CD4-positive, alpha-beta T cell (primary cell): Measurements from ENCODE around the gene DAD1. TPM values are rescaled to one million over a fixed set of nuclear protein-coding genes. Genes with fewer than 3 reads are reported as not detected.

Experiments
- ATAC-seq: fragments of 200-7000 bp; cut with Tn5 transposase; one replicate; pipeline ENCODE4 v1.10.0; 2022; ENCODE audit warnings: mild to moderate bottlenecking; ENCODE audit not compliant: poor library complexity
- CTCF ChIA-PET: fragments of 350-600 bp; sonication (Branson Sonifier 250); formaldehyde crosslinking; loops from one replicate; lab custom pipeline; 2021; ENCODE audit warnings: antibody characterized with exemption, inconsistent platforms; lab: Charles Lee
- POLR2A ChIA-PET: fragments of 350-600 bp; sonication (Branson Sonifier 250); formaldehyde crosslinking; loops from one replicate; lab custom pipeline; 2021; ENCODE audit warnings: antibody characterized with exemption, inconsistent platforms; lab: Charles Lee
- DNase-seq, 14 experiments: peaks; one replicate each; pipeline ENCODE4 v3.0.0-alpha.2; 2013 to 2020; ENCODE audit warnings: mixed read lengths in 2 of 14
- H3K27ac ChIP-seq, 2 donors: one replicate each; pipeline versions ENCODE4 v1.5.1 to v1.7.0; 2013; ENCODE audit warnings: low read length in 2 of 2, low read depth in 1 of 2, mild to moderate bottlenecking in 1 of 2
- H3K27me3 ChIP-seq, 2 experiments: 1 replicate in 1 of 2; 2 replicates in 1 of 2; pipeline versions ENCODE4 v1.6.1 to v1.7.0; 2013; ENCODE audit warnings: low read length in 2 of 2, control low read depth in 1 of 2, mild to moderate bottlenecking in 1 of 2, moderate library complexity in 1 of 2; ENCODE audit not compliant: insufficient read depth in 2 of 2, control insufficient read depth in 1 of 2
- H3K36me3 ChIP-seq: one replicate; pipeline ENCODE4 v1.6.1; 2013; ENCODE audit warnings: low read length, control low read depth; ENCODE audit not compliant: insufficient read depth
- H3K4me1 ChIP-seq: one replicate; pipeline ENCODE4 v1.6.1; 2013; ENCODE audit warnings: low read length, control low read depth; ENCODE audit not compliant: insufficient read depth
- H3K4me3 ChIP-seq: one replicate; pipeline ENCODE4 v1.5.1; 2013; ENCODE audit warnings: mild to moderate bottlenecking, low read length, moderate library complexity
- H3K9me3 ChIP-seq, 2 experiments: 1 replicate in 1 of 2; 2 replicates in 1 of 2; pipeline versions ENCODE4 v1.6.1 to v1.7.0; 2013; ENCODE audit warnings: low read length in 2 of 2, mild to moderate bottlenecking in 2 of 2, control low read depth in 1 of 2, moderate library complexity in 1 of 2; ENCODE audit not compliant: control insufficient read depth in 1 of 2, insufficient read depth in 1 of 2
- H3K27ac Mint-ChIP-seq: one replicate; pipeline ENCODE4 v1.8.0; 2020; ENCODE audit warnings: mixed read lengths
- H3K27me3 Mint-ChIP-seq: one replicate; pipeline ENCODE4 v1.8.0; 2021; ENCODE audit warnings: mixed read lengths
- H3K36me3 Mint-ChIP-seq: one replicate; pipeline ENCODE4 v1.8.0; 2021; ENCODE audit warnings: low read depth, mixed read lengths
- H3K4me1 Mint-ChIP-seq: one replicate; pipeline ENCODE4 v1.8.0; 2021; ENCODE audit warnings: low read depth, mixed read lengths
- H3K4me3 Mint-ChIP-seq: one replicate; pipeline ENCODE4 v1.8.0; 2020; ENCODE audit warnings: mild to moderate bottlenecking, mixed read lengths
- H3K9me3 Mint-ChIP-seq: one replicate; pipeline ENCODE4 v1.8.0; 2020; ENCODE audit warnings: mixed read lengths
- CTCF ChIP-seq: fragments of 200-600 bp; IDR thresholded peaks from one replicate; pipeline ENCODE4 v1.8.0; 2022; ENCODE audit warnings: antibody characterized with exemption, mild to moderate bottlenecking
- intact Hi-C, 2 experiments: fragments of 100-400 bp; cut with DNase I in 1 of 2; cut with micrococcal nuclease in 1 of 2; formaldehyde crosslinking; loops; one replicate each; pipeline versions ENCODE4 v1.15.1 to v1.9.0; 2023 to 2025; cut with DNase I, micrococcal nuclease
- total RNA-seq, 174 experiments: library from RNA in 2 of 174; stranded (reverse) in 2 of 174; gene quantifications; one replicate each; pipeline ENCODE4 v1.2.3 and lab custom pipeline; 2021 to 2026

Gene DAD1
- total RNA-seq, 2 experiments from 2014 or later = 41.8 to 44.1 TPM

GRCh38 chr14:22572562-22573058 lies 16.4 kb downstream of the DAD1 start:
- intact Hi-C loops = loop anchor here (5.0 kb wide), 2 partner anchors 485 to 655 kb away; partner anchors contain the start of gene CDH24 (in 2 of the 2)
- Mint-ChIP-seq H3K27me3 (no peaks in the 10 kb centered on the region), H3K27ac (no peak overlapping the region), H3K36me3 (peaks cover 68% of the 10 kb centered on the region), H3K9me3 (no peaks in the 10 kb centered on the region), H3K4me1 (peaks cover 64% of the 10 kb centered on the region), H3K4me3 (no peak overlapping the region)
- ATAC-seq = no peak
- Histone ChIP-seq H3K9me3 (no peaks in the 10 kb centered on the region), H3K4me1 (peaks cover 32% of the 10 kb centered on the region), H3K4me3 (no peak overlapping the region), H3K36me3 (peaks cover 42% of the 10 kb centered on the region), H3K27me3 (no peaks in the 10 kb centered on the region), H3K27ac (no peak overlapping the region)
- TF ChIP-seq CTCF = no peak
- POLR2A ChIA-PET = interaction anchor here (0.6 to 4.9 kb wide), 4 partner anchors 16 to 293 kb away, joined by 3 to 179 read pairs (median 48); partner anchors contain the start of gene DAD1
- DNase-seq = no peak
- CTCF ChIA-PET = interaction anchor here (1.2 to 10.2 kb wide), 6 partner anchors 17 to 585 kb away, joined by 3 to 211 read pairs (median 41); partner anchors contain the start of genes ABHD4 and DAD1

- intact Hi-C loops = loop anchor here (1.0 to 5.0 kb wide), 13 partner anchors 13 to 653 kb away; partner anchors contain the start of genes CDH24 (in 2 of the 2), AJUBA (in 1 of the 2), DAD1 (in 1 of the 2) and OR6J1 (in 1 of the 2)
- ATAC-seq (peak; percentile 85), DNase-seq (peak; percentile 63 to 98 (median 80))
- H3K27me3 Mint-ChIP-seq = no peaks in the 10 kb centered on the region
- peak overlapping the region; percentile 79 to 92 for H3K27ac ChIP-seq
- H3K4me3 ChIP-seq = peak overlapping the region; percentile 45
- peak overlapping the region; percentile 73 for H3K4me3 Mint-ChIP-seq
- H3K27me3 ChIP-seq = no peaks in the 10 kb centered on the region
- peaks cover 52% of the 10 kb centered on the region for H3K36me3 Mint-ChIP-seq
- H3K27ac Mint-ChIP-seq = peak overlapping the region; percentile 97
- POLR2A ChIA-PET = interaction anchor here (0.5 to 4.9 kb wide), 89 partner anchors 8 to 859 kb away, joined by 3 to 218 read pairs (median 5); partner anchors contain the start of genes ABHD4, AJUBA, DAD1 and LRP10
- H3K4me1 ChIP-seq = peaks cover 43% of the 10 kb centered on the region
- H3K36me3 ChIP-seq = peaks cover 42% of the 10 kb centered on the region
- peak; percentile 92 for TF ChIP-seq CTCF
- peaks cover 71% of the 10 kb centered on the region for H3K4me1 Mint-ChIP-seq
- H3K9me3 ChIP-seq = no peaks in the 10 kb centered on the region
- CTCF ChIA-PET = interaction anchor here (0.6 to 10.2 kb wide), 115 partner anchors 8 to 1071 kb away, joined by 3 to 211 read pairs (median 5); partner anchors contain the start of genes ABHD4, AJUBA, DAD1 and LRP10
- no peaks in the 10 kb centered on the region for H3K9me3 Mint-ChIP-seq
Observed at GRCh38 chr14:22570132-22570949, 18.7 kb downstream of the DAD1 start.

GRCh38 chr14:22569737-22570131 lies 19.3 kb downstream of the DAD1 start:
- peak; percentile 3 for ATAC-seq
- peak overlapping the region; percentile 79 to 92 for H3K27ac ChIP-seq
- H3K4me1 ChIP-seq = peaks cover 49% of the 10 kb centered on the region
- no peaks in the 10 kb centered on the region for H3K9me3 ChIP-seq
- TF ChIP-seq CTCF = no peak
- H3K4me1 Mint-ChIP-seq = peaks cover 75% of the 10 kb centered on the region
- POLR2A ChIA-PET = interaction anchor here (0.6 to 4.9 kb wide), 79 partner anchors 9 to 858 kb away, joined by 3 to 218 read pairs (median 6); partner anchors contain the start of genes ABHD4, AJUBA, DAD1 and LRP10
- H3K9me3 Mint-ChIP-seq = no peaks in the 10 kb centered on the region
- intact Hi-C loops = loop anchor here (1.0 to 10.0 kb wide), 14 partner anchors 12 to 652 kb away; partner anchors contain the start of genes CDH24 (in 2 of the 2), AJUBA (in 1 of the 2), DAD1 (in 1 of the 2) and OR6J1 (in 1 of the 2)
- H3K36me3 Mint-ChIP-seq = peaks cover 54% of the 10 kb centered on the region
- no peaks in the 10 kb centered on the region for H3K27me3 Mint-ChIP-seq
- H3K4me3 ChIP-seq = peak overlapping the region; percentile 45
- no peak for DNase-seq
- peaks cover 39% of the 10 kb centered on the region for H3K36me3 ChIP-seq
- CTCF ChIA-PET = interaction anchor here (0.5 to 10.2 kb wide), 100 partner anchors 9 to 1071 kb away, joined by 3 to 211 read pairs (median 6); partner anchors contain the start of genes ABHD4, AJUBA, DAD1 and LRP10
- peak overlapping the region; percentile 97 for H3K27ac Mint-ChIP-seq
- no peaks in the 10 kb centered on the region for H3K27me3 ChIP-seq
- H3K4me3 Mint-ChIP-seq = peak overlapping the region; percentile 73
